Peyer's patch (tissue), 4 donors: ENCODE results near the gene HEY2. TPM values are rescaled to one million over a fixed set of nuclear protein-coding genes. Genes with fewer than 3 reads are reported as not detected.

Experiments
- DNase-seq, 3 donors: peaks; one replicate each; pipeline ENCODE4 v3.0.0-alpha.2; 2017 to 2019
- H3K27ac ChIP-seq, 4 donors: fragments of 200-600 bp; sonication (generic); one replicate each; pipeline ENCODE4 v1.5.1; 2016 to 2019
- H3K27me3 ChIP-seq, 2 donors: fragments of 200-600 bp; sonication (generic); one replicate each; pipeline ENCODE4 v1.5.1; 2019
- H3K36me3 ChIP-seq, 3 donors: fragments of 200-600 bp; sonication (generic); one replicate each; pipeline ENCODE4 v1.5.1; 2016 to 2019
- H3K4me1 ChIP-seq, 4 donors: fragments of 200-600 bp; sonication (generic); one replicate each; pipeline ENCODE4 v1.5.1; 2016 to 2019
- H3K4me3 ChIP-seq, 4 donors: fragments of 200-600 bp; sonication (generic); 1 replicate in 3 of 4; 2 replicates in 1 of 4; pipeline ENCODE4 v1.5.1; 2016 to 2019; ENCODE audit warnings: mild to moderate bottlenecking in 1 of 4
- H3K9me3 ChIP-seq, 4 donors: fragments of 200-600 bp; sonication (generic); one replicate each; pipeline ENCODE4 v1.5.1; 2016 to 2019; ENCODE audit warnings: mild to moderate bottlenecking in 1 of 4
- POLR2A ChIP-seq, 2 donors: fragments of 450-650 bp; IDR thresholded peaks; one replicate each; pipeline ENCODE4 v1.5.1; 2017; ENCODE audit warnings: antibody characterized with exemption in 2 of 2, mild to moderate bottlenecking in 2 of 2, moderate library complexity in 2 of 2
- total RNA-seq, 4 donors: library from RNA; depleted of rRNA; stranded (reverse); fragments of >200 nt; gene quantifications; one replicate each; pipeline ENCODE4 v1.1.0, GENCODE V29; 2016
- TF ChIP-seq, protein P1 (sequence below), 6 experiments: fragments of 450-650 bp in 4 of 6; fragments of 200-600 bp in 2 of 6; sonication (generic) in 1 of 6; IDR thresholded peaks; one replicate each; pipeline ENCODE4 v1.5.1; 2017 to 2019; ENCODE audit warnings: antibody characterized with exemption in 6 of 6, mild to moderate bottlenecking in 3 of 6, moderate library complexity in 1 of 6

The HEY2 gene
- total RNA-seq, 4 donors from 2014 or later = 0.35 to 2.0 (median 0.40) TPM; not detected in 1

DNA sequence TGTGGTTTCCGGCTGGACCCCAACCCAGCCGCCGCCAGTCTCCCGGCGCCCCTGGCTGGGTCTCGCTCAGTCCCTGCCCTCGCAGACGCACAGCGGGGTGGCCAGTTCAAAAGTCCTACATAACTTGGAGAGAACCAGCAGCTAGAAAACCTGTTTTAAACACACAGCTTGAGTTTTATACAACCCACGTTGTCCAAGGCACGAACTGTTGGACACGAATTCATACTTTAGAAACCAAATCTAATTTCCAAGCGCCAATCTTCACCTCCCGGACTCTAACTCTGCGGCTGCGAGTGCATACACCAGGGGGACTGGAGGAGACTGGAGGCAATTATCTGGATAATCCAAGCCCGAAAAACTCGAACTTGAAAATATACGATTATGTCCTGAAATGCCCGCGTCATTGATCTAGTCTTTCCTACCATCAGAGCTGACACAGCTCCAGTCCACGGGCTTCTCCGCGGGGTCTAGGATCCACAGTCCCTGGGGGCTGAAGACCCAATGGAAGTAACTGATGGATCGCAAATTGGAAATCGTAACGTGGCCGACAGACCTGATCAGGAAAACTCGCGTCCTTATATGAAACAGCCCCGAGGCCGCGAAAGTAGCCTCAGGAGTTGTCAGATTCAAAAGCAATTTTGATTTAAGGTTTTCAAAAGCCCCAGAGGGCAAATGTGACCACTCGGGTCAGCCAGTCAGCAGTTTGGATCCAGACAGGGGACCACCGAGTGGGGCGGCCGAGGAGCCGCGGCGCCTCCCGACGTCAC is 843 bp upstream of the HEY2 start:
- Histone ChIP-seq H3K27me3 (peaks cover 0 to 13% of the 10 kb centered on the region in 2 donors), H3K27ac (peak overlapping the region; percentile 45 to 79 (median 66))
- DNase-seq = peak in 1 of 3 donors; percentile 20

DNA sequence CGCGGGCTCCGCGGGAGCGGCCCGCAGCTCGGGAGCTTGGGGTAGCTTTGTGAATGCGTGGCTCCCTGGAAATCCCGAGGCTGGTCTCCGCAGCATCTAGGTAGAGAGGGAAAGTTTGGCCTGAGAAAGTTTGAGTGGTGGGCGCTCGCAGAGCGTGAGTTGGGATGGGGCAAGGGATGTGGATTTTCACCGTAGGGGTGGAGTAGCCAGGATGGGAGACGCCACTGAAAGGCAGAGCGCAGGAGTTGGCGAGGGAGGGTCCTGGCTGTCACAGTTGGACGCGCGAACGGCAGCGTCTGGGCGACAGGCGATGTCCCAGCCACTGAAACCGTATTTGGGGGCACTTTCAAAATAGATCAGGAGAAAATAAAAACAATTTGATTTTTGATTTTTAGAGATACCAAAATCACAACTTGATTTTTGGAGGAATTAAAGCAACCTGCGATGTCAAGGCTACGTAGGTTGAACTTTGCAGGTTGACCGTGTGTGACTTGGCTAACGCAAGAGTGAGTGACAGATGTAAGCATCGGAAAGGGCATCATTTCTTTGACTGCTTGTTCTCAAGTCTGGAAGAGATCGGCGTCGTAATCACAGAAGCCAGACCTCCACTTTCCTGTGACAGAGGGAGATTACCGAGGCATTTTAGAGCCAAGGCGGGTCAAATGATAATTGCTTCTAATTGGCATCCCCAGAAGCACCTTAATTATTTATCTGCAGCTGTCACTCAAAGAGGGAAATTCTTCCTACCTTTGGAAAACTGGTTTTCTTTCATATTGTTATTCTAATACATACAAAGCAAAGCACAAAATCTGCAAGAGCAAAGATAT is 646 bp downstream of the HEY2 start:
- Histone ChIP-seq H3K27me3 (peaks cover 0 to 13% of the 10 kb centered on the region in 2 donors), H3K36me3 (no peaks in the 10 kb centered on the region), H3K4me1 (peaks cover 0 to 24% (median 10%) of the 10 kb centered on the region in 4 donors), H3K4me3 (peak overlapping the region; percentile 59 to 73 (median 65)), H3K9me3 (peaks cover 0 to 8% (median 0%) of the 10 kb centered on the region in 4 donors), H3K27ac (peak overlapping the region; percentile 29 to 79 (median 66))
- no peak for DNase-seq
- TF ChIP-seq, protein P1, sequence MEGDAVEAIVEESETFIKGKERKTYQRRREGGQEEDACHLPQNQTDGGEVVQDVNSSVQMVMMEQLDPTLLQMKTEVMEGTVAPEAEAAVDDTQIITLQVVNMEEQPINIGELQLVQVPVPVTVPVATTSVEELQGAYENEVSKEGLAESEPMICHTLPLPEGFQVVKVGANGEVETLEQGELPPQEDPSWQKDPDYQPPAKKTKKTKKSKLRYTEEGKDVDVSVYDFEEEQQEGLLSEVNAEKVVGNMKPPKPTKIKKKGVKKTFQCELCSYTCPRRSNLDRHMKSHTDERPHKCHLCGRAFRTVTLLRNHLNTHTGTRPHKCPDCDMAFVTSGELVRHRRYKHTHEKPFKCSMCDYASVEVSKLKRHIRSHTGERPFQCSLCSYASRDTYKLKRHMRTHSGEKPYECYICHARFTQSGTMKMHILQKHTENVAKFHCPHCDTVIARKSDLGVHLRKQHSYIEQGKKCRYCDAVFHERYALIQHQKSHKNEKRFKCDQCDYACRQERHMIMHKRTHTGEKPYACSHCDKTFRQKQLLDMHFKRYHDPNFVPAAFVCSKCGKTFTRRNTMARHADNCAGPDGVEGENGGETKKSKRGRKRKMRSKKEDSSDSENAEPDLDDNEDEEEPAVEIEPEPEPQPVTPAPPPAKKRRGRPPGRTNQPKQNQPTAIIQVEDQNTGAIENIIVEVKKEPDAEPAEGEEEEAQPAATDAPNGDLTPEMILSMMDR (IDR thresholded peaks at IDR 0.05) = no peak
- TF ChIP-seq POLR2A (IDR thresholded peaks at IDR 0.05) = no peak

More for the DNA sequence above, 843 bp upstream of the HEY2 start:
- peaks cover 0 to 8% (median 0%) of the 10 kb centered on the region in 4 donors for H3K9me3 ChIP-seq
- H3K4me3 ChIP-seq = peak overlapping the region; percentile 59 to 73 (median 65)
- peaks cover 0 to 24% (median 10%) of the 10 kb centered on the region in 4 donors for H3K4me1 ChIP-seq
- no peaks in the 10 kb centered on the region for H3K36me3 ChIP-seq
- no peak for TF ChIP-seq POLR2A (IDR thresholded peaks at IDR 0.05)
- TF ChIP-seq, protein P1 (IDR thresholded peaks at IDR 0.05) = no peak

DNA sequence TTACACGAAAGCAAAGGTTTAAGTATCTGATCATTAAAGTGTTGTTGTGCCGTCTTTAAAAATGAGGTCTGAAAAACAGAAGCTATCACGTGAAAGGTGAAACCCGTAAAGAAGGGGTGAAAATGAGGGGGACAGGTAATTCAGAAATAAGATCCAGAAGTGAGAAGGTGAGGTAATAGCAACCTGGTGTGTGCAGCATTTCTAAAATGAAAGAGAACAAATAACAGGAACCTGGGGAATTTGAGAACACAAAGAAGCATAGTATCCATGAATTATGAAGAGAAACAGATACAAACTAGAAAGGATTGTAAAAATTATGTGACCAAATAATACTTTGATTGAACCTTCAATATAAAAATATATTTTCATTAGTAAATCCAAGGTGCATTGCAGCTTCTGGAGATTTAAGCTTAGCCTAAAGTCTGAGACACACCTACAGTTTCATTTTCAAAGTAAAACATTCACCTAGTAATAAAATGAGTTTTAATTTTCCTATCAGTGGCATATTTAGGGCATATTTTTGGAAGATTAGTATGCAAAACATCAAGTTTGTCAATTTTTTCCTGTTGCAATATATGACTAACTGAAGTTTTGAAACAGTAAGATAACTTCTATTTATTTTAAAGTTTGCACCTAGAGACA is 1.4 kb downstream of the HEY2 start:
- peaks cover 0 to 13% of the 10 kb centered on the region in 2 donors for H3K27me3 ChIP-seq
- H3K4me1 ChIP-seq = peaks cover 0 to 24% (median 10%) of the 10 kb centered on the region in 4 donors

DNA sequence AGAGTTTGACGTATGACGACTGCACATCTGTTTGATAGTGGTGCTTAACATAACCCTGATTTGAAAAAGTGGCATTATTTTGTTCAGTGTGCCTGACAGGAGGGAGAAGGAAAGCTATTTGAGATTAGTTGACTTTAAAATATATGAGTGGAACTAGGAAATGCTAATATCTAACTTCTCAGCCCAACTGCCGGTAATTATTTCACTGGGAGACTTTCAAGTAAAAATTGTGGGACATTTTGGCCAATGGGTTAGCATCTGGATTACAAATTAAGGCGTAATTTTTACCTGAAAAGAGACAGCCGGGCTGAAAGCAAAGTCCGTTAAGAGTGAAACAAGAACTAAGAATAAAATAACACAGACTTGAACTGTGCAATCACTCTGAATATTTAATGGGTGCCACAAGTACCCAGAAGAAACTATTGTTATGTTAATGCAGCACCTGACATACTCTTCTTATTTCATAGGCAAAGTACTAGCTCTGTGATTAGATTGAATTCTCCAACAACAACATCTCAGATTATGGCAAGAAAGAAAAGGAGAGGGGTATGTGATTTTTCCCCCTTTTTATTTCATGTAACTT is 2.0 kb downstream of the HEY2 start:
- H3K27ac ChIP-seq = no peak overlapping the region
- H3K36me3 ChIP-seq = no peaks in the 10 kb centered on the region
- no peak for DNase-seq
- peaks cover 0 to 8% (median 0%) of the 10 kb centered on the region in 4 donors for H3K9me3 ChIP-seq
- peaks cover 0 to 24% (median 10%) of the 10 kb centered on the region in 4 donors for H3K4me1 ChIP-seq
- TF ChIP-seq, protein P1 (IDR thresholded peaks at IDR 0.05) = no peak
- TF ChIP-seq POLR2A (IDR thresholded peaks at IDR 0.05) = no peak
- H3K27me3 ChIP-seq = peaks cover 0 to 13% of the 10 kb centered on the region in 2 donors
- no peak overlapping the region for H3K4me3 ChIP-seq

More for the DNA sequence above, 1.4 kb downstream of the HEY2 start:
- Histone ChIP-seq H3K4me3 (peak overlapping the region in 2 of 4 donors; percentile 63 to 67), H3K36me3 (no peaks in the 10 kb centered on the region), H3K9me3 (peaks cover 0 to 8% (median 0%) of the 10 kb centered on the region in 4 donors), H3K27ac (no peak overlapping the region)
- no peak for DNase-seq
- TF ChIP-seq POLR2A (IDR thresholded peaks at IDR 0.05) = no peak
- TF ChIP-seq, protein P1 (IDR thresholded peaks at IDR 0.05) = no peak

DNA sequence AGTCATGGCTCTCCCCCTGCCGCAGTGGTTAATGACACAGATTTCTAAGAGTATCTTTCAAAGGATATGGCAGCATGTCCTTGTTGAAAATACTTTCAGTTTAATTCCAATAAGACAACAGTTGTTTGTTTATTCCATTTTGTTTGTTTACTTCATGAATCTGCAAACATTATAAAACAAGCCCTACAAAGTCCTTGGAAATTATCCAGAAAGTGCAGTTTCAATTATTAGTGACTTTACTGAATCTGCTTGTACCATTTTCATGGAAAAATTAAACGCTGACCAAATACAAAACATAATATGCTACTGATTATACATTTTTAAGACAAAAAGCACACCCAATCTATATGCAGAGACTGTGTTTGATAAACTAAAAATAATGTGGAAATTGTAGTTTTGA is 3.3 kb downstream of the HEY2 start:
- TF ChIP-seq, protein P1 (IDR thresholded peaks at IDR 0.05) = no peak
- no peak for DNase-seq
- Histone ChIP-seq H3K4me3 (no peak overlapping the region), H3K9me3 (peaks cover 0 to 8% (median 0%) of the 10 kb centered on the region in 4 donors), H3K27me3 (peaks cover 0 to 6% of the 10 kb centered on the region in 2 donors), H3K4me1 (peaks cover 0 to 16% (median 8%) of the 10 kb centered on the region in 4 donors), H3K27ac (no peak overlapping the region), H3K36me3 (no peaks in the 10 kb centered on the region)
